SK-N-SH (cell line): ENCODE measurements around the gene GPR101. TPM values are rescaled to one million over a fixed set of nuclear protein-coding genes. Genes with fewer than 3 reads are reported as not detected.

Experiments used
- CTCF ChIA-PET: fragments of 300-600, 350-600 bp; formaldehyde crosslinking; extraction: SDS; loops from one replicate; lab custom pipeline; 2021; lab: Yijun Ruan, JAX
- POLR2A ChIA-PET: fragments of 350-600 bp; sonication (Branson Sonifier 250); formaldehyde crosslinking; extraction: SDS; loops from one replicate; lab custom pipeline; 2020; ENCODE audit warnings: antibody characterized with exemption, inconsistent platforms; lab: Yijun Ruan, JAX
- DNase-seq: peaks from one replicate; pipeline ENCODE4 v3.0.0; 2012
- H2AFZ ChIP-seq: fragments of 200-600 bp; sonication (generic); 2 replicates; pipeline ENCODE4 v1.8.1; 2016; ENCODE audit warnings: antibody characterized with exemption, mild to moderate bottlenecking, low read depth
- H3F3A ChIP-seq: fragments of 200-600 bp; sonication (generic); replicated peaks from 2 replicates; pipeline ENCODE3; 2016; ENCODE audit warnings: antibody characterized with exemption, mild to moderate bottlenecking; ENCODE audit not compliant: insufficient read depth
- H3K27ac ChIP-seq, 2 experiments: fragments of 200-500 bp in 1 of 2; fragments of 200-600 bp in 1 of 2; sonication (Bioruptor generic) in 1 of 2; sonication (generic), shearing (Covaris generic) in 1 of 2; 2 replicates each; pipeline versions ENCODE4 v1.5.1 to v1.6.1; 2014 to 2016; ENCODE audit warnings: low read depth in 2 of 2, inconsistent platforms in 1 of 2, low read length in 1 of 2, mild to moderate bottlenecking in 1 of 2, mixed read lengths in 1 of 2
- H3K27me3 ChIP-seq: fragments of 200-600 bp; sonication (generic), shearing (Covaris generic); 2 replicates; pipeline ENCODE4 v1.6.1; 2016; ENCODE audit warnings: mixed run types; ENCODE audit not compliant: insufficient read depth
- H3K36me3 ChIP-seq, 2 experiments: fragments of 200-500 bp in 1 of 2; fragments of 200-600 bp in 1 of 2; sonication (Bioruptor generic) in 1 of 2; sonication (generic) in 1 of 2; replicated peaks in 1 of 2; 2 replicates each; pipeline versions ENCODE3 to v1.5.1; 2014 to 2016; ENCODE audit warnings: low read length in 1 of 2, mild to moderate bottlenecking in 1 of 2; ENCODE audit not compliant: insufficient read depth in 2 of 2, control insufficient read depth in 1 of 2
- H3K4me1 ChIP-seq, 2 experiments: fragments of 200-500 bp in 1 of 2; fragments of 200-600 bp in 1 of 2; sonication (Bioruptor generic) in 1 of 2; sonication (generic), shearing (Covaris generic) in 1 of 2; 2 replicates each; pipeline versions ENCODE4 v1.5.1 to v1.6.1; 2014 to 2016; ENCODE audit warnings: low read depth in 1 of 2, low read length in 1 of 2, mixed run types in 1 of 2; ENCODE audit not compliant: insufficient read depth in 2 of 2, control insufficient read depth in 1 of 2
- H3K4me2 ChIP-seq: fragments of 200-600 bp; sonication (generic), shearing (Covaris generic); 2 replicates; pipeline ENCODE4 v1.6.1; 2017; ENCODE audit warnings: mixed run types
- H3K4me3 ChIP-seq, 2 experiments: fragments of 200-500 bp in 1 of 2; fragments of 200-600 bp in 1 of 2; sonication (Bioruptor generic) in 1 of 2; sonication (generic), shearing (Covaris generic) in 1 of 2; 2 replicates each; pipeline versions ENCODE4 v1.5.1 to v1.8.1; 2014 to 2016; ENCODE audit warnings: low read depth in 2 of 2, inconsistent platforms in 1 of 2, low read length in 1 of 2, mild to moderate bottlenecking in 1 of 2, mixed read lengths in 1 of 2, moderate library complexity in 1 of 2
- H3K79me2 ChIP-seq: fragments of 200-600 bp; sonication (generic); 2 replicates; pipeline ENCODE4 v1.8.1; 2017; ENCODE audit warnings: mild to moderate bottlenecking; ENCODE audit not compliant: insufficient read depth
- H3K9ac ChIP-seq: fragments of 200-600 bp; sonication (generic); 2 replicates; pipeline ENCODE4 v1.6.1; 2017; ENCODE audit warnings: mixed run types
- H3K9me2 ChIP-seq: fragments of 200-600 bp; sonication (generic); 2 replicates; pipeline ENCODE4 v1.6.1; 2017; ENCODE audit warnings: mixed run types
- H3K9me3 ChIP-seq: fragments of 200-600 bp; sonication (generic); 2 replicates; pipeline ENCODE4 v1.6.1; 2017; ENCODE audit warnings: mixed run types, mild to moderate bottlenecking, moderate library complexity
- H4K20me1 ChIP-seq: fragments of 200-600 bp; sonication (generic); 2 replicates; pipeline ENCODE4 v1.6.1; 2017; ENCODE audit warnings: mild to moderate bottlenecking, mixed run types; ENCODE audit not compliant: insufficient read depth
- CHD2 ChIP-seq: fragments of 150-350 bp; IDR thresholded peaks from 2 replicates; pipeline ENCODE4 v1.6.1; 2018; ENCODE audit warnings: low read length; ENCODE audit not compliant: partially characterized antibody
- CTCF ChIP-seq: fragments of 200-600 bp; sonication (generic); IDR thresholded peaks from 2 replicates; pipeline ENCODE4 v1.6.1; 2017; ENCODE audit warnings: antibody characterized with exemption, mild to moderate bottlenecking, moderate library complexity
- EP300 ChIP-seq, 2 experiments: IDR thresholded peaks; 2 replicates each; pipeline versions ENCODE4 v1.4.0 to v1.6.1; 2012; ENCODE audit warnings: borderline replicate concordance in 1 of 2, low read depth in 1 of 2, low read length in 1 of 2
- GABPA ChIP-seq: IDR thresholded peaks from 2 replicates; pipeline ENCODE4 v1.4.0; 2012; ENCODE audit warnings: low read depth, mild to moderate bottlenecking
- GATA2 ChIP-seq: sonication (generic); formaldehyde crosslinking; IDR thresholded peaks from 2 replicates; pipeline ENCODE4 v1.5.0; 2020; ENCODE audit warnings: mild to moderate bottlenecking, missing genetic modification reagents
- MAX ChIP-seq: IDR thresholded peaks from 2 replicates; pipeline ENCODE4 v1.4.0; 2012; ENCODE audit warnings: low read depth
- POLR2AphosphoS5 ChIP-seq: IDR thresholded peaks from 2 replicates; pipeline ENCODE4 v1.6.1; 2012; ENCODE audit warnings: low read depth, low read length
- RAD21 ChIP-seq: IDR thresholded peaks from 2 replicates; pipeline ENCODE4 v1.6.1; 2012; ENCODE audit warnings: mild to moderate bottlenecking, low read length
- RCOR1 ChIP-seq: fragments of 150-350 bp; IDR thresholded peaks from 2 replicates; pipeline ENCODE4 v1.6.1; 2017; ENCODE audit warnings: antibody characterized with exemption, low read length
- RXRA ChIP-seq: IDR thresholded peaks from 2 replicates; pipeline ENCODE4 v1.4.0; 2012; ENCODE audit warnings: low read depth, mild to moderate bottlenecking, borderline replicate concordance
- TCF12 ChIP-seq: IDR thresholded peaks from 2 replicates; pipeline ENCODE4 v1.4.0; 2012
- TEAD4 ChIP-seq: IDR thresholded peaks from 2 replicates; pipeline ENCODE4 v1.4.0; 2012; ENCODE audit warnings: mild to moderate bottlenecking, borderline replicate concordance; ENCODE audit not compliant: insufficient read depth
- WGBS: methylation state at CpG from one replicate; pipeline ENCODE4 v1.1.6; 2017; ENCODE audit warnings: low lambda C conversion rate; 5-methylcytosine and 5-hydroxymethylcytosine counted together
- polyA plus RNA-seq, 3 experiments: library from polyadenylated mRNA; depleted of rRNA; stranded (reverse); fragments of >200 nt; gene quantifications; 2 replicates each; pipeline ENCODE4 v1.2.3, GENCODE V29; 2012
- TF ChIP-seq, protein P1 (sequence below): IDR thresholded peaks from 2 replicates; pipeline ENCODE4 v1.4.0; 2012; ENCODE audit warnings: low read depth, borderline replicate concordance
- TF ChIP-seq, protein P2 (sequence below): IDR thresholded peaks from 2 replicates; pipeline ENCODE4 v1.6.1; 2012; ENCODE audit warnings: mild to moderate bottlenecking, low read depth, low read length, moderate library complexity
- TF ChIP-seq, protein P3 (sequence below): IDR thresholded peaks from 2 replicates; pipeline ENCODE4 v1.4.0; 2012; ENCODE audit warnings: low read depth, borderline replicate concordance

GPR101 gene
- polyA plus RNA-seq, 1 of the 3 experiments (the other 2 are of a cell fraction) = not detected

DNA sequence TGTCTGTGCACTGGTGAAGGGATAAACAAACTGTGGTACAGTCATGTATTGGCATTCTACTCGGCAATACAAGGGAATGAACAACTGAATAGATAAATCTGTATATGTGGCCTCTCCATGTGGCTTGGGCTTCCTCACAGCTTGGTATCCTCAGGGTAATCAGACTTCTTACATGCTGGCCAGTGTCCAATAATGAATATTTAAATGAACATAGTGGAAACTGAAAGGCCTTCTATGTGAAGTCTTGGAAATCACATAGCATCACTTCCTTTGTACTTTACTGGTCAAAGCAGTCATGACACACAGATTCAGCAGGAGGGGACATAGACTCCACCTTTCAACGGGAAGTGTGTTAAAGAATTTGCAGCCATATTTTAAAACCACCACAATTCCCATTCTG is 33.4 kb upstream of the GPR101 start:
- H3K9me2 ChIP-seq = no peaks in the 10 kb centered on the region
- H2AFZ ChIP-seq = no peak overlapping the region
- no peak overlapping the region for H3K27ac ChIP-seq
- H3K36me3 ChIP-seq = no peaks in the 10 kb centered on the region
- H3F3A ChIP-seq = no peaks in the 10 kb centered on the region
- no peak overlapping the region for H3K9ac ChIP-seq
- 0% methylated on average over 2 of the region's 2 CpGs for WGBS
- no peaks in the 10 kb centered on the region for H3K4me1 ChIP-seq
- no peak for DNase-seq
- ChIA-PET POLR2A (no interaction called here), CTCF (interaction anchor here (1.3 kb wide), 1 partner anchor 15 kb away, joined by 5 read pairs; no protein-coding TSS in a partner anchor)
- H4K20me1 ChIP-seq = no peaks in the 10 kb centered on the region
- no peaks in the 10 kb centered on the region for H3K79me2 ChIP-seq
- no peaks in the 10 kb centered on the region for H3K9me3 ChIP-seq
- H3K27me3 ChIP-seq = no peaks in the 10 kb centered on the region
- no peak overlapping the region for H3K4me3 ChIP-seq
- no peak overlapping the region for H3K4me2 ChIP-seq
- TF ChIP-seq, protein P1, sequence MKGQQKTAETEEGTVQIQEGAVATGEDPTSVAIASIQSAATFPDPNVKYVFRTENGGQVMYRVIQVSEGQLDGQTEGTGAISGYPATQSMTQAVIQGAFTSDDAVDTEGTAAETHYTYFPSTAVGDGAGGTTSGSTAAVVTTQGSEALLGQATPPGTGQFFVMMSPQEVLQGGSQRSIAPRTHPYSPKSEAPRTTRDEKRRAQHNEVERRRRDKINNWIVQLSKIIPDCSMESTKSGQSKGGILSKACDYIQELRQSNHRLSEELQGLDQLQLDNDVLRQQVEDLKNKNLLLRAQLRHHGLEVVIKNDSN = no peak
- TF ChIP-seq TEAD4 = no peak
- no peak for TF ChIP-seq POLR2AphosphoS5
- TF ChIP-seq TCF12 = no peak

- H3K36me3 ChIP-seq = no peaks in the 10 kb centered on the region
- no peaks in the 10 kb centered on the region for H3K4me1 ChIP-seq
- POLR2A ChIA-PET = no interaction called here
- TF ChIP-seq RXRA = no peak
- no peak for TF ChIP-seq GABPA
- no peak for TF ChIP-seq MAX
- no peak for TF ChIP-seq RCOR1
- no peak for TF ChIP-seq RAD21
- TF ChIP-seq, protein P2, sequence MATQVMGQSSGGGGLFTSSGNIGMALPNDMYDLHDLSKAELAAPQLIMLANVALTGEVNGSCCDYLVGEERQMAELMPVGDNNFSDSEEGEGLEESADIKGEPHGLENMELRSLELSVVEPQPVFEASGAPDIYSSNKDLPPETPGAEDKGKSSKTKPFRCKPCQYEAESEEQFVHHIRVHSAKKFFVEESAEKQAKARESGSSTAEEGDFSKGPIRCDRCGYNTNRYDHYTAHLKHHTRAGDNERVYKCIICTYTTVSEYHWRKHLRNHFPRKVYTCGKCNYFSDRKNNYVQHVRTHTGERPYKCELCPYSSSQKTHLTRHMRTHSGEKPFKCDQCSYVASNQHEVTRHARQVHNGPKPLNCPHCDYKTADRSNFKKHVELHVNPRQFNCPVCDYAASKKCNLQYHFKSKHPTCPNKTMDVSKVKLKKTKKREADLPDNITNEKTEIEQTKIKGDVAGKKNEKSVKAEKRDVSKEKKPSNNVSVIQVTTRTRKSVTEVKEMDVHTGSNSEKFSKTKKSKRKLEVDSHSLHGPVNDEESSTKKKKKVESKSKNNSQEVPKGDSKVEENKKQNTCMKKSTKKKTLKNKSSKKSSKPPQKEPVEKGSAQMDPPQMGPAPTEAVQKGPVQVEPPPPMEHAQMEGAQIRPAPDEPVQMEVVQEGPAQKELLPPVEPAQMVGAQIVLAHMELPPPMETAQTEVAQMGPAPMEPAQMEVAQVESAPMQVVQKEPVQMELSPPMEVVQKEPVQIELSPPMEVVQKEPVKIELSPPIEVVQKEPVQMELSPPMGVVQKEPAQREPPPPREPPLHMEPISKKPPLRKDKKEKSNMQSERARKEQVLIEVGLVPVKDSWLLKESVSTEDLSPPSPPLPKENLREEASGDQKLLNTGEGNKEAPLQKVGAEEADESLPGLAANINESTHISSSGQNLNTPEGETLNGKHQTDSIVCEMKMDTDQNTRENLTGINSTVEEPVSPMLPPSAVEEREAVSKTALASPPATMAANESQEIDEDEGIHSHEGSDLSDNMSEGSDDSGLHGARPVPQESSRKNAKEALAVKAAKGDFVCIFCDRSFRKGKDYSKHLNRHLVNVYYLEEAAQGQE = no peak
- TF ChIP-seq, protein P3, sequence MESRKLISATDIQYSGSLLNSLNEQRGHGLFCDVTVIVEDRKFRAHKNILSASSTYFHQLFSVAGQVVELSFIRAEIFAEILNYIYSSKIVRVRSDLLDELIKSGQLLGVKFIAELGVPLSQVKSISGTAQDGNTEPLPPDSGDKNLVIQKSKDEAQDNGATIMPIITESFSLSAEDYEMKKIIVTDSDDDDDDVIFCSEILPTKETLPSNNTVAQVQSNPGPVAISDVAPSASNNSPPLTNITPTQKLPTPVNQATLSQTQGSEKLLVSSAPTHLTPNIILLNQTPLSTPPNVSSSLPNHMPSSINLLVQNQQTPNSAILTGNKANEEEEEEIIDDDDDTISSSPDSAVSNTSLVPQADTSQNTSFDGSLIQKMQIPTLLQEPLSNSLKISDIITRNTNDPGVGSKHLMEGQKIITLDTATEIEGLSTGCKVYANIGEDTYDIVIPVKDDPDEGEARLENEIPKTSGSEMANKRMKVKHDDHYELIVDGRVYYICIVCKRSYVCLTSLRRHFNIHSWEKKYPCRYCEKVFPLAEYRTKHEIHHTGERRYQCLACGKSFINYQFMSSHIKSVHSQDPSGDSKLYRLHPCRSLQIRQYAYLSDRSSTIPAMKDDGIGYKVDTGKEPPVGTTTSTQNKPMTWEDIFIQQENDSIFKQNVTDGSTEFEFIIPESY = no peak
- no peak for TF ChIP-seq CHD2
- TF ChIP-seq EP300 (IDR thresholded peaks at IDR 0.05; ENCODE audit: borderline replicate concordance in 1 of 2, low read depth in 1 of 2, low read length in 1 of 2) = no peak
- TF ChIP-seq CTCF = no peak
- no peak for TF ChIP-seq GATA2 (CRISPR knock-in tag)
- no peaks in the 10 kb centered on the region for H3K79me2 ChIP-seq
- H3K9ac ChIP-seq = no peak overlapping the region
- no peak overlapping the region for H3K4me3 ChIP-seq
- H3F3A ChIP-seq = no peaks in the 10 kb centered on the region
- CTCF ChIA-PET = interaction anchor here (4.4 kb wide), 1 partner anchor 11 kb away, joined by 18 read pairs; no protein-coding TSS in a partner anchor
- H3K4me2 ChIP-seq = no peak overlapping the region
- no peaks in the 10 kb centered on the region for H3K9me2 ChIP-seq
- no peaks in the 10 kb centered on the region for H4K20me1 ChIP-seq
- H3K9me3 ChIP-seq = no peaks in the 10 kb centered on the region
- WGBS = 34% methylated on average over 4 of the region's 4 CpGs
- no peak overlapping the region for H3K27ac ChIP-seq
- no peaks in the 10 kb centered on the region; the same call in 1 of the 2 replicates for H3K27me3 ChIP-seq
- DNase-seq = no peak
- H2AFZ ChIP-seq = no peak overlapping the region
These were observed 29.3 kb upstream of the GPR101 start for GRCh38 chrX:137062915-137063617.
